ENCODE measurements around the gene AMOTL1.

AMOTL1 gene

GRCh38 chr11:94767701-94768601, at the start of gene AMOTL1:
AMOTL1 (plus strand) TSS chr11:94768356; CDS start chr11:94768512, 156 bp downstream.
- no peak for TF ChIP-seq CTCF (conservative IDR thresholded peaks at IDR 0.05; ENCODE audit: low read depth, low read length)
- peak within 1 kb of the TSS; percentile 92 for H3K4me3 ChIP-seq (ENCODE audit: low read depth, low read length)
- peak; percentile 86 for DNase-seq (ENCODE audit: low read depth)

- no peak for TF ChIP-seq CTCF (conservative IDR thresholded peaks at IDR 0.05; ENCODE audit: low read depth, low read length)
- H3K4me3 ChIP-seq (ENCODE audit: low read depth, low read length) = no peak overlapping the region
- no peak for DNase-seq (ENCODE audit: low read depth)
Observed at GRCh38 chr11:94719876-94720275, 48.3 kb upstream of the AMOTL1 start.

- DNase-seq (ENCODE audit: low read depth) = no peak
- H3K4me3 ChIP-seq (ENCODE audit: low read depth, low read length) = no peak overlapping the region
Observed at GRCh38 chr11:94721565-94722292, 46.4 kb upstream of the AMOTL1 start.

GRCh38 chr11:94722735-94723134, 45.4 kb upstream of the AMOTL1 start:
- no peak for DNase-seq (ENCODE audit: low read depth)
- TF ChIP-seq CTCF (conservative IDR thresholded peaks at IDR 0.05; ENCODE audit: low read depth, low read length) = no peak
- H3K4me3 ChIP-seq (ENCODE audit: low read depth, low read length) = no peak overlapping the region

More at GRCh38 chr11:94721565-94722292, 46.4 kb upstream of the AMOTL1 start:
- TF ChIP-seq CTCF (conservative IDR thresholded peaks at IDR 0.05; ENCODE audit: low read depth, low read length) = no peak

GRCh38 chr11:94725097-94725496, 43.1 kb upstream of the AMOTL1 start:
- TF ChIP-seq CTCF (conservative IDR thresholded peaks at IDR 0.05; ENCODE audit: low read depth, low read length) = no peak
- no peak for DNase-seq (ENCODE audit: low read depth)
- H3K4me3 ChIP-seq (ENCODE audit: low read depth, low read length) = no peak overlapping the region

- TF ChIP-seq CTCF (conservative IDR thresholded peaks at IDR 0.05; ENCODE audit: low read depth, low read length) = no peak
- H3K4me3 ChIP-seq (ENCODE audit: low read depth, low read length) = no peak overlapping the region
- no peak for DNase-seq (ENCODE audit: low read depth)
Observed at GRCh38 chr11:94727819-94728218, 40.3 kb upstream of the AMOTL1 start.
